H9 (cell line): ENCODE results near the gene FAF1. TPM values are rescaled to one million over a fixed set of nuclear protein-coding genes. Genes with fewer than 3 reads are reported as not detected.

Experiments used
- DNase-seq: peaks from one replicate; pipeline ENCODE4 v3.0.0-alpha.2; 2017
- H2AFZ ChIP-seq: one replicate; pipeline ENCODE4 v1.6.1; 2013; ENCODE audit warnings: mild to moderate bottlenecking, low read length, control low read depth, moderate library complexity
- H2AK5ac ChIP-seq: 2 replicates; pipeline ENCODE4 v1.6.1; 2013; ENCODE audit warnings: low read length, control low read depth, mixed read lengths; ENCODE audit not compliant: insufficient read length
- H2BK120ac ChIP-seq: one replicate; pipeline ENCODE4 v1.6.1; 2013; ENCODE audit warnings: low read depth, mild to moderate bottlenecking, low read length, control low read depth, inconsistent platforms; ENCODE audit not compliant: poor library complexity, severe bottlenecking
- H2BK12ac ChIP-seq: 2 replicates; pipeline ENCODE4 v1.6.1; 2013; ENCODE audit warnings: low read length, control low read depth, mixed read lengths, low read depth; ENCODE audit not compliant: insufficient read length
- H2BK15ac ChIP-seq: 2 replicates; pipeline ENCODE4 v1.6.1; 2013; ENCODE audit warnings: low read depth, low read length, control low read depth
- H2BK20ac ChIP-seq: one replicate; pipeline ENCODE4 v1.6.1; 2013; ENCODE audit warnings: low read depth, mild to moderate bottlenecking, low read length, control low read depth, inconsistent platforms; ENCODE audit not compliant: poor library complexity, severe bottlenecking
- H2BK5ac ChIP-seq: 2 replicates; pipeline ENCODE4 v1.6.1; 2013; ENCODE audit warnings: low read length, control low read depth, mixed read lengths; ENCODE audit not compliant: insufficient read length
- H3K14ac ChIP-seq: 2 replicates; pipeline ENCODE4 v1.6.1; 2013; ENCODE audit warnings: low read length, control low read depth; ENCODE audit not compliant: insufficient read depth
- H3K18ac ChIP-seq: 2 replicates; pipeline ENCODE4 v1.6.1; 2013; ENCODE audit warnings: low read depth, mild to moderate bottlenecking, mixed read lengths, low read length, control low read depth; ENCODE audit not compliant: insufficient read length
- H3K23ac ChIP-seq: 2 replicates; pipeline ENCODE4 v1.6.1; 2013; ENCODE audit warnings: low read length, control low read depth, mixed read lengths, low read depth; ENCODE audit not compliant: insufficient read length
- H3K23me2 ChIP-seq: 2 replicates; pipeline ENCODE4 v1.6.1; 2013; ENCODE audit warnings: low read depth, mild to moderate bottlenecking, mixed read lengths, low read length, control low read depth; ENCODE audit not compliant: insufficient read length, poor library complexity, severe bottlenecking
- H3K27ac ChIP-seq: 2 replicates; pipeline ENCODE4 v1.5.1; 2013; ENCODE audit warnings: low read length, control low read depth, mixed read lengths, low read depth; ENCODE audit not compliant: insufficient read length
- H3K27me3 ChIP-seq: 2 replicates; pipeline ENCODE4 v1.6.1; 2013; ENCODE audit warnings: low read length, control low read depth, inconsistent platforms; ENCODE audit not compliant: insufficient read depth
- H3K4ac ChIP-seq: 2 replicates; pipeline ENCODE4 v1.6.1; 2013; ENCODE audit warnings: low read depth, mild to moderate bottlenecking, control low read depth, inconsistent platforms, low read length, moderate library complexity
- H3K4me1 ChIP-seq: 2 replicates; pipeline ENCODE4 v1.6.1; 2013; ENCODE audit warnings: low read length, control low read depth, inconsistent platforms; ENCODE audit not compliant: insufficient read depth
- H3K4me2 ChIP-seq: 2 replicates; pipeline ENCODE4 v1.6.1; 2013; ENCODE audit warnings: low read length, control low read depth, mixed read lengths; ENCODE audit not compliant: insufficient read length, insufficient read depth
- H3K56ac ChIP-seq: 2 replicates; pipeline ENCODE4 v1.6.1; 2013; ENCODE audit warnings: low read depth, mild to moderate bottlenecking, mixed read lengths, low read length, control low read depth; ENCODE audit not compliant: insufficient read length
- H3K79me1 ChIP-seq: 2 replicates; pipeline ENCODE4 v1.6.1; 2013; ENCODE audit warnings: low read depth, mild to moderate bottlenecking, moderate library complexity, low read length, control low read depth, inconsistent platforms; ENCODE audit not compliant: insufficient read depth, poor library complexity, severe bottlenecking
- H3K79me2 ChIP-seq: 2 replicates; pipeline ENCODE4 v1.6.1; 2013; ENCODE audit warnings: low read length, control low read depth, inconsistent platforms; ENCODE audit not compliant: insufficient read depth
- H3K9ac ChIP-seq: 2 replicates; pipeline ENCODE4 v1.6.1; 2013; ENCODE audit warnings: low read length, control low read depth, mixed read lengths; ENCODE audit not compliant: insufficient read length; ENCODE audit errors: extremely low read depth
- H3K9me3 ChIP-seq: one replicate; pipeline ENCODE4 v1.6.1; 2013; ENCODE audit warnings: low read depth, low read length, inconsistent platforms; ENCODE audit not compliant: control insufficient read depth
- H3T11ph ChIP-seq: one replicate; pipeline ENCODE4 v1.6.1; 2013; ENCODE audit warnings: mild to moderate bottlenecking, low read length, control low read depth, inconsistent platforms
- H4K20me1 ChIP-seq: one replicate; pipeline ENCODE4 v1.6.1; 2013; ENCODE audit not compliant: control insufficient read depth, insufficient read length, insufficient read depth
- H4K5ac ChIP-seq: 2 replicates; pipeline ENCODE4 v1.6.1; 2013; ENCODE audit warnings: low read depth, mild to moderate bottlenecking, mixed read lengths, low read length, control low read depth; ENCODE audit not compliant: insufficient read length
- H4K8ac ChIP-seq: replicated peaks from 2 replicates; pipeline ENCODE4 v1.6.1; 2013; ENCODE audit warnings: low read length, control low read depth, mixed read lengths, low read depth; ENCODE audit not compliant: insufficient read length
- H4K91ac ChIP-seq: 2 replicates; pipeline ENCODE4 v1.6.1; 2013; ENCODE audit warnings: low read depth, mild to moderate bottlenecking, moderate library complexity, mixed read lengths, low read length, control low read depth; ENCODE audit not compliant: insufficient read length
- H3K27ac Mint-ChIP-seq, 3 experiments: 2 replicates in 2 of 3; 3 replicates in 1 of 3; pipeline ENCODE4 v1.8.0; 2020 to 2021; ENCODE audit warnings: mixed read lengths in 3 of 3, mild to moderate bottlenecking in 1 of 3, moderate library complexity in 1 of 3
- H3K27me3 Mint-ChIP-seq: 2 replicates; pipeline ENCODE4 v1.8.0; 2021; ENCODE audit warnings: low read depth, mild to moderate bottlenecking, moderate library complexity, mixed read lengths
- H3K36me3 Mint-ChIP-seq, 3 experiments: 2 replicates in 2 of 3; 3 replicates in 1 of 3; pipeline ENCODE4 v1.8.0; 2020 to 2021; ENCODE audit warnings: low read depth in 3 of 3, mixed read lengths in 3 of 3; ENCODE audit not compliant: insufficient read depth in 1 of 3
- H3K4me1 Mint-ChIP-seq, 2 experiments: 2 replicates each; pipeline ENCODE4 v1.8.0; 2020; ENCODE audit warnings: mixed read lengths in 2 of 2
- H3K4me3 Mint-ChIP-seq, 2 experiments: 2 replicates in 1 of 2; 3 replicates in 1 of 2; pipeline ENCODE4 v1.8.0; 2020 to 2021; ENCODE audit warnings: mild to moderate bottlenecking in 2 of 2, mixed read lengths in 2 of 2, moderate library complexity in 1 of 2
- H3K9me3 Mint-ChIP-seq, 2 experiments: 2 replicates in 1 of 2; 3 replicates in 1 of 2; pipeline ENCODE4 v1.8.0; 2020; ENCODE audit warnings: mild to moderate bottlenecking in 2 of 2, mixed read lengths in 2 of 2, moderate library complexity in 1 of 2
- CTCF ChIP-seq: fragments of 200-600 bp; sonication (generic); conservative IDR thresholded peaks from 3 replicates; pipeline ENCODE4 v1.8.0; 2021; ENCODE audit warnings: antibody characterized with exemption, mild to moderate bottlenecking
- WGBS: extraction: QIAGEN DNeasy Blood & Tissue Kit; methylation state at CpG from one replicate; pipeline ENCODE4 v1.1.7; 2013; ENCODE audit warnings: missing lambda C conversion rate, low lambda C conversion rate, mixed read lengths; ENCODE audit not compliant: insufficient read length; ENCODE audit errors: extremely low coverage; 5-methylcytosine and 5-hydroxymethylcytosine counted together
- total RNA-seq: library from RNA; stranded (reverse); gene quantifications from 2 replicates; pipeline ENCODE4 v1.2.1, GENCODE V29; 2021

FAF1 gene
- total RNA-seq, 1 experiment from 2014 or later: 60.8 TPM

- Histone ChIP-seq H2BK12ac (no peak overlapping the region), H2BK20ac (no peak overlapping the region), H3K23ac (no peak overlapping the region), H3K27ac (no peak overlapping the region), H3T11ph (no peak overlapping the region), H3K79me2 (no peaks in the 10 kb centered on the region), H3K23me2 (no peaks in the 10 kb centered on the region), H2AFZ (no peak overlapping the region), H3K14ac (no peak overlapping the region), H2BK120ac (no peak overlapping the region), H3K9me3 (no peaks in the 10 kb centered on the region), H3K4ac (no peak overlapping the region), H4K91ac (no peak overlapping the region), H3K4me2 (no peak overlapping the region), H3K9ac (no peak overlapping the region), H2BK15ac (no peak overlapping the region), H3K4me1 (peaks cover 8% of the 10 kb centered on the region), H3K27me3 (no peaks in the 10 kb centered on the region), H3K18ac (no peak overlapping the region), H3K56ac (no peak overlapping the region), H4K8ac (no peak overlapping the region), H4K20me1 (no peaks in the 10 kb centered on the region), H4K5ac (no peak overlapping the region), H2BK5ac (no peak overlapping the region), H3K79me1 (no peaks in the 10 kb centered on the region), H2AK5ac (no peak overlapping the region)
- H3K27me3 Mint-ChIP-seq: no peaks in the 10 kb centered on the region
- H3K36me3 Mint-ChIP-seq: no peaks in the 10 kb centered on the region; a peak in 1 of 7 replicates
- H3K9me3 Mint-ChIP-seq: no peaks in the 10 kb centered on the region
- no peak for DNase-seq
- H3K4me3 Mint-ChIP-seq: no peak overlapping the region
- WGBS: no CpG with 5 or more reads among the region's 2 CpGs
- H3K4me1 Mint-ChIP-seq: peaks cover 15 to 22% of the 10 kb centered on the region in 2 experiments
- no peak for TF ChIP-seq CTCF
- no peak overlapping the region for H3K27ac Mint-ChIP-seq
Measured at GRCh38 chr1:50646526-50646925, 313.5 kb downstream of the FAF1 start.
